Glomerular endothelial cell (primary cell): Measurements from ENCODE around the gene DLG5. TPM values are rescaled to one million over a fixed set of nuclear protein-coding genes. Genes with fewer than 3 reads are reported as not detected.

Experiments used
- DNase-seq: peaks from one replicate; pipeline ENCODE4 v3.0.0-alpha.2; 2011; ENCODE audit warnings: low read depth, low spot score; ENCODE audit errors: extremely low read depth
- total RNA-seq: library from RNA; depleted of rRNA; stranded (reverse); fragments of >200 nt; gene quantifications from 2 replicates; pipeline ENCODE4 v1.2.3, GENCODE V29; 2015

The DLG5 gene, protein sequence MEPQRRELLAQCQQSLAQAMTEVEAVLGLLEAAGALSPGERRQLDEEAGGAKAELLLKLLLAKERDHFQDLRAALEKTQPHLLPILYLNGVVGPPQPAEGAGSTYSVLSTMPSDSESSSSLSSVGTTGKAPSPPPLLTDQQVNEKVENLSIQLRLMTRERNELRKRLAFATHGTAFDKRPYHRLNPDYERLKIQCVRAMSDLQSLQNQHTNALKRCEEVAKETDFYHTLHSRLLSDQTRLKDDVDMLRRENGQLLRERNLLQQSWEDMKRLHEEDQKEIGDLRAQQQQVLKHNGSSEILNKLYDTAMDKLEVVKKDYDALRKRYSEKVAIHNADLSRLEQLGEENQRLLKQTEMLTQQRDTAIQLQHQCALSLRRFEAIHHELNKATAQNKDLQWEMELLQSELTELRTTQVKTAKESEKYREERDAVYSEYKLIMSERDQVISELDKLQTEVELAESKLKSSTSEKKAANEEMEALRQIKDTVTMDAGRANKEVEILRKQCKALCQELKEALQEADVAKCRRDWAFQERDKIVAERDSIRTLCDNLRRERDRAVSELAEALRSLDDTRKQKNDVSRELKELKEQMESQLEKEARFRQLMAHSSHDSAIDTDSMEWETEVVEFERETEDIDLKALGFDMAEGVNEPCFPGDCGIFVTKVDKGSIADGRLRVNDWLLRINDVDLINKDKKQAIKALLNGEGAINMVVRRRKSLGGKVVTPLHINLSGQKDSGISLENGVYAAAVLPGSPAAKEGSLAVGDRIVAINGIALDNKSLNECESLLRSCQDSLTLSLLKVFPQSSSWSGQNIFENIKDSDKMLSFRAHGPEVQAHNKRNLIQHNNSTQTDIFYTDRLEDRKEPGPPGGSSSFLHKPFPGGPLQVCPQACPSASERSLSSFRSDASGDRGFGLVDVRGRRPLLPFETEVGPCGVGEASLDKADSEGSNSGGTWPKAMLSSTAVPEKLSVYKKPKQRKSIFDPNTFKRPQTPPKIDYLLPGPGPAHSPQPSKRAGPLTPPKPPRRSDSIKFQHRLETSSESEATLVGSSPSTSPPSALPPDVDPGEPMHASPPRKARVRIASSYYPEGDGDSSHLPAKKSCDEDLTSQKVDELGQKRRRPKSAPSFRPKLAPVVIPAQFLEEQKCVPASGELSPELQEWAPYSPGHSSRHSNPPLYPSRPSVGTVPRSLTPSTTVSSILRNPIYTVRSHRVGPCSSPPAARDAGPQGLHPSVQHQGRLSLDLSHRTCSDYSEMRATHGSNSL (N-terminal part only)
- total RNA-seq, result 11.3 and 13.1 TPM in 2 replicates

DNA sequence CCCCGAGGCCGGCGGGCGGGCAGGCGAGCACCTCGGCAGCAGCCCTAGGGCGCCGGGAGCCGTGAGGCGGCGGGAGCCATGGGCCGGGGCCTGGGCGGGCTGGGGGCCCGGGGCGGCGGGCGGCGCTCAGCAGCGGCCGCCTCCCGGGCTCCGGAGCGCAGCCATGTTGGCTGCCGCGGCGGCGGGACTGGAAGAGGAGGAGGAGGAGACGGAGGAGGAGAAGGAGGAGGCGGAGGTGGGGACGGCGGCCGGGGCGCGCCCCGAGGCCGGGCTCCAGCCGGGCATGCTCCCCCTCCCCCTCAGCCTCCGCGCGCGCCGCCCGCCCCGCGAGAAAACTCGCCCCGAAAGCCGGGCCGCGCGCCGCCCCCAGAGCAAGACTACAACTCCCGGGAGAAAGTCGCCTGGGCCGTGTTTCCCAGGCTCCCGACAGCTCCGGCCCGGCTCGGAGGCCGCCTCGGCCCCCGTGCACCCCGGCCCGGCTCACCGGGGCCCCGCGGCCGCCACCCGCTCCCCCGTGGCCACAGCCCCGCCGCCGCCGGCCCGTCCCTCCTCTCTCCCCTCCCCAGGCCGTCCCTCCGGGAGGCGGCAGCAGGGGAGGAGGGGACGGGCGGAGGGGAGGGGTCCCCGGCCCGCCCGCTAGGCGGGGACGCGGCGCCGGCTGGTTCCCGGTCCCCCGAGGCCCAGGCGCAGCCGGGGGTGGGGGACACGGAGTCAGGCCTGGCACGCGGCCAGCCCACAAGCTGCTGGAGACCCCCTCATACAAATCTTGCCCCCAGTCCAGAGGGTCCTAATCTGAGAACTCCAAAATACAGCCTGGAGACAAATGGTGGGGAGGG is at the start of gene DLG5:
Gene DLG5, minus strand, starts transcription at position 190 of the 836 bp plus-strand sequence. CDS start 235 bp downstream, outside the sequence.
- DNase-seq, result no peak

DNA sequence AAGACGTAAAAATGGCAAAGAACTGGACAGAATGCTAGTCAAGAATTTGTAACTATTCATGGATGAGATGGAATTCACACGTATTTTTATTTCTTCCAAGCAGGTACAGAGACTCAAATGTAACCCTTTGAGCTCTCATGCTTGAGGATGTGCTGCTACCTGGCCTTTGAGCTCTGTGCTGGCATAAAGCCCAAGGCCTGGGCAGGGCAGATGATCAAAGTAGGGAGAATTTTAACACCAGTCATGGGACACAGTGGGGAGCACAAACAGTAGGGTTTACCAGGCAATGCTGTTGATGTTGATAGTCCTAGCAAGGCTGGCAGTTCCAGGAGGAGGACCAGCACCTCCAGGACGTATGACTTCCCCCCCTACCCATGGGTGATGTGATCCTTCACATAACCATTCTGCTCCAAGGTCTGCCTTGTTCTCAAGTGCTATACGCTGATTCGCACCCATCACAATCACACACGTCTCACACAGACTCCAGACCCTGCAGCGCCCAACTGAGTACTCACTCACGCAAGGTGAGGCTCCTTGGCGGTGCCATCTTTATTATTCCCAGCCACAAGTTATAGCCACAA is 48.6 kb upstream of the DLG5 start:
- DNase-seq, result no peak

DNA sequence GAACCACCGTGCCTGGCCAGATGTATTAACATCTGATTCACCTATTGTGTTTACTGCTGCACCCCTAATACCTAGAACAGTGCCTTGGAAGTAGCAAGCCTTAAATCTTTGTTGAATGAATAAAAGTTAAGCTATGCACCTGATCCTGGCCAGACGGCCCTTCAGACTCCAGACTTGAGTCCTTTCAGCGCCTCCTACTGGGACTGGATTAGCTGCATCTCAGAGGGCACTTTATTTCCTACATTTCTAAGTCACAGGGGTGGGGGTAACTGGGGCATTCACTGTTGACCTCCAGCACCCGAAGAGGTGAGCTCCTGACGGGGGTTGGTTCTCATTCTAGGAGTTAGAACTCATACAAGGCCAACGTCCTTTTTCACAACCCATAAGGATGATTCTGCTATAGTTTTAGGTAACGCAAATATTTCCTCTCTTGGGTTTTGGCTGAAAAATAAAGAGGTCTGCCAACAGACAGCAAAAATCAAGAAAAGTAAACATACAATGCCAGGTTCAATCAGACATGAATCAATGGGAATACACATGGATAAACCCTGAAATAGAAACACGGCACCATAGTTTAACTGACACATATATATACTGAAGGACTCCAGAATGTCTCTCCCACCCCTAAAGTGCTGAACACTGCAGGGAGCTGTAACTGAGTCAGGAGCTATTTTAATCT is 48.0 kb upstream of the DLG5 start:
- DNase-seq, result no peak

DNA sequence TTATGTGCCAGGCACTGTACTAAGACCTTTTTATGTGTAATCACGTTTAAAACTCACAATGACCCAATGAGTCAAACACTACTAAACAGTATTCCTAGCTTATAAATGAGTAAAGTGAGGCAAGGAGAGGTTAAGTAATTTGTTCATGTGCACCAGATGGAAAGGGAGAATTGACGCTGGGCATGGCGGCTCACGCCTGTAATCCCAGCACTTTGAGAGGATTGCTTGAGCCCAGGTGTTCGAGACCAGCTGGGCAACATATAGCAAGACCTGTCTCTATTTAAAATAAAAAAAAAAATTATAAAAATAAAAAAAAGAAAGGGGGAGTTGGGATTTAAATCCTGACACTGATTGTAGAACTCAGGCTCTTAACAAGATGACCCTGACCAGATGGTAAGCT is 46.7 kb upstream of the DLG5 start:
- no peak for DNase-seq

DNA sequence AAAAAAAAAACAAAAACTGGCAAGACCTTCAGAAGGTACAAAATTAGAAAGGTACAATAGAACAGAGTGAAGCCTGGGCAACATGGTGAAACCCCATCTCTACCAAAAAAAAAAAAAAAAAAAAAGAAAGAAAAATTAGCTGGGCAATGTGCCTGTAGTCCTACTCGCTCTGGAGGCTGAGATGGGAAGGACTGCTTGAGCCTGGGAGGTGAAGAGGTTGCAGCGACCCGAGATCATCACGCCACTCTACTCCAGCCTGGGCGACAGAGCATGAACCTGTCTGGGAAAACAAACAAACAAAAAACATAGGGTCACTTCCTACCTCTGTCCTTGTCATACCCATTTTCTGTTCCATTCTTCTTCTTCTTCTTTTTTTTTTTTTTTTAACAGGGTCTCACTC is 45.6 kb upstream of the DLG5 start:
- no peak for DNase-seq

DNA sequence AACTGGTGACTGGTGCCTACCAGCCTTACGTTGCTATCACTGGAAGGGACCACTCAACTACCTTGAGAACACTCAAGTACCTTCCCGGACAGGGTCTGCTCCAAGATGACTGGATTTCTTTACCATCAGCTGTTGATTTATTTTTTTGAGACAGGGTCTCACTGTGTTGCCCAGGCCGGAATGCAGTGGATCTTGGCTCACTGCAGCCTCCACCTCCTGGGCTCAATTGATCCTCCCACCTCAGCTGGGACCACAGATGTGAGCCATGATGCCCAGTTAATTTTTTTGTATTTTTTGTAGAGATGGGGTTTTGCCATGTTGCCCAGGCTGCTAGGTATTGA is 45.2 kb upstream of the DLG5 start:
- DNase-seq, result no peak

DNA sequence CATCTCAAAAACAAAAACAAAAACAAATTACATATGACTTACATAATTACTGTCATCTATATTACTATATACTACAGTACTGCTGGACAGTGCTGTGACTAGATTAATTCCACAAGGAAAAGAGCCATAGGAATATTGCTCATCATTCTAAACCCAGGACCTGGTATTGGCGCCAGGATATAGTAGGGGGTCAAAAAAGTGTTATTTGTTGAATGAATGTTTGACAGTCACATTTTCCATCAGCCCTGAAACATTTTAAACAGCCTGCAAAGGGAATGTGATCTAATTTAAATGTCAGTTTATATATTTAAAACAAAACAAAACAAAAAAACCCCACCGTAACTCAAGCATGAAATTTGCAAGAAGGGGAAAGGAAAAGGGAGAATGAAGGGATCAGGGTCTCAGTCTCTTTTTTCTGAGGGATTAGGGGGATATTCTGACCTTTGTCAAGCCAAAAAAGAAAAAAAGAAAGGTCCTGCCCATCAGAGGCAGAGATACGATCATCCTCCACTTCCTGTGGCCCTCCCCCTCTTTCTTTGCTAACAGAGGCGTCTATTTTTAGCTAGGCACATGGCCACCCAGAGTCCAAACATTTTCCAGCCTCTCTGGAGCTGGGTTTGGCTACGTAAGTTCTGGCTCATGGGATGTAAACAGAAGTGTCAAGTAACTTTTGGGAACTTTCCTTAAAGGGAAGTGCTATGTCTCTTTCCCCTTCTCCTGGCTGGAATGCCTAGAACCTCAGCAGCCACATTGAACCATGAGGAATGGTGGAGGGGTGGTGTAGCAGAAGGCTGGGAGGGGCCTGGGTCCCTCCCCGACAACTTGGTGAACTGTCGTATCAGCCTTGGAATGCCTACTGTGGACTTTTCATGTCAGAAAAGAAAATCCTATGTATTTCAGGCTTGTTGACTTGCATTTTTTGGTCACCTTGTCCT is 44.6 kb upstream of the DLG5 start:
- no peak for DNase-seq

DNA sequence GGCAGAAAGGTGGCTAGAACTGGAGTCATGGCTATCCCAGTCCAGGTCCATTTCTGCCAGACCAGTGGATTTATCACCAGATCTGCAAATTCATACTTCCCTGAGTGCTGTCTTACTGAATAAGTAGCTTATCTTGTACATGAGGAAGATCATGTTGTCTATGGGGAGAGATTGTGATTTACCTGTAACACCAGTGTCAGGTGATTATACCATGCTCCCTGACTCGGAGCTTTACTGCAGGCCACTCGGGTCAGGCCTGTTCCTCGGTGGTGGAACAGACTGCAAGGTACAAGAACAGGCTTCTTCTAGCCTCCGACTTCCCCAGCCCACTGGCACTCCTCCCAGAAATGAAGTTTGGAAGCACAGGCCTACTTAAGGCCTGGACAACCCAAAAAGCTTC is 42.6 kb upstream of the DLG5 start:
- DNase-seq, result no peak

DNA sequence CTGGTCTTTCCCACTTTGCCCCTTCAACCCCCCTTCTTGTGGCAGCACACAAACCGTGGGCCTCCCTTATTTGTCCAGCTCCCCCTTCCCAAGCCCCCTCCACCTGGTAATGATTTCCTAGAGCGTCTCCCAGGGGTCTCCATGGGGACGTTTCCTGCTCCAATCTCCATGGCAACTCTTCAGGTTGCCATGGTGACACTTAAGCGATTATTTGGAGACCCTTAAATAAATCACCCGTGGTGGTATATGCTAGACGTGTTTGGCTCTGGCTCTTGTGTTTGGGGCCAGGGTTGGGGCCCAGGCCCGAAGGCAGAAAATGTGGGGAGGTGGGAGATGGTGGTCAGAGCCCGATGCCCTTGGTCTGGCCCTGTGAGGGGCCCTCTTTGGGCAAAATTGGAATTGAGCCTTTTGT is 41.1 kb upstream of the DLG5 start:
- no peak for DNase-seq

DNA sequence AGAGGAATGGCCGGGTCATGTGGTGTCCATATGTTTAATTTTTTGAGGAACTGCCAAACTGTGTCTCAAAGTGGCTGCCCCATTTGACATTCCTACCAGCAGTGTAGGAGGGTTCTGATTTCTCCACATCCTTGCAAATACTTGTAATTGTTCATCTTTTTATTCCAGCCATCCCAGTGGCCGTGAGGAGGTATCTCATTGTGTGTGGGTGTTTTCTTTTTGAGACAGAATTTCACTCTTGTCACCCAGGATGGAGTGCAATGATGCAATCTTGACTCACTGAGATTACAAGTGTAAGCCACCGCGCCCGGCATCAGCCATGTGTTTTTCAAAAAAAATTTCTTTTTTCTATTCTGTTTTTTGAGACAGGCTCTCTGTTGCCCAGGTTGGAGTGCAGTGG is 38.7 kb upstream of the DLG5 start:
- no peak for DNase-seq

DNA sequence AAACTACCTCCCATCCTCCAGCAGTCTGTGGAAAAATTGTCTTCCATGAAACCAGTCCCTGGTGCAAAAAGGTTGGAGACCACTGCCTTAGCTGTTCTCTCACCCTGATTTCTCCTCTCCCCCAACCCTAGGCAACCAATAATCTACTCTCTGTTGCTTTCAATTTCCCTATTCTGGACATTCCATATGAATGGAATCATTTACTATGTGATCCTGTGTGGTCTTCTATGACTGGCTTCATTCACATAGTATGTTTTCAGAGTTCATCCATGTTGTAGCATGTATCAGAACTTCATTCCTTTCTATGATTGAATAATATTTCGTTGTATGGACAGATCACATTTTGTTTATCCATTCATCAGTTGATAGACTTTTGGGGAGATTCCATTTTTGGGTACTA is 38.3 kb upstream of the DLG5 start:
- DNase-seq, result no peak

DNA sequence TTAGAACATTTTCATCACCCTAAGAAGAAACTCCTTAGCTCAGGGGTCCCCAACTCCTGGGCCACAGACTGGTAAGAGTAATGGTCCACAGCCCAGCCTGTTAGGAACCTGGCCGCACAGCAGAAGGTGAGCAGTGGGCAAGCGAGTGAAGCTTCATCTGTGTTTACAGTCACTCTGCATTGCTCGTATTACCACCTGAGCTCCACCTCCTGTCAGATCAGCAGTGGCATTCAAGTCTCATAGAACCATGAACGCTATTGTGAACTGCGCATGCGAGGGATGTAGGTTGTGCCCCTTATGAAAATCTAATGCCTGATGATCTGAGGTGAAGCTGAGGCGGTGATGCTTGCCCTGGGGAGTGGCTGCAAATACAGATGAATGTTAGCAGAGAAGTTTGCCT is 37.3 kb upstream of the DLG5 start:
- no peak for DNase-seq

DNA sequence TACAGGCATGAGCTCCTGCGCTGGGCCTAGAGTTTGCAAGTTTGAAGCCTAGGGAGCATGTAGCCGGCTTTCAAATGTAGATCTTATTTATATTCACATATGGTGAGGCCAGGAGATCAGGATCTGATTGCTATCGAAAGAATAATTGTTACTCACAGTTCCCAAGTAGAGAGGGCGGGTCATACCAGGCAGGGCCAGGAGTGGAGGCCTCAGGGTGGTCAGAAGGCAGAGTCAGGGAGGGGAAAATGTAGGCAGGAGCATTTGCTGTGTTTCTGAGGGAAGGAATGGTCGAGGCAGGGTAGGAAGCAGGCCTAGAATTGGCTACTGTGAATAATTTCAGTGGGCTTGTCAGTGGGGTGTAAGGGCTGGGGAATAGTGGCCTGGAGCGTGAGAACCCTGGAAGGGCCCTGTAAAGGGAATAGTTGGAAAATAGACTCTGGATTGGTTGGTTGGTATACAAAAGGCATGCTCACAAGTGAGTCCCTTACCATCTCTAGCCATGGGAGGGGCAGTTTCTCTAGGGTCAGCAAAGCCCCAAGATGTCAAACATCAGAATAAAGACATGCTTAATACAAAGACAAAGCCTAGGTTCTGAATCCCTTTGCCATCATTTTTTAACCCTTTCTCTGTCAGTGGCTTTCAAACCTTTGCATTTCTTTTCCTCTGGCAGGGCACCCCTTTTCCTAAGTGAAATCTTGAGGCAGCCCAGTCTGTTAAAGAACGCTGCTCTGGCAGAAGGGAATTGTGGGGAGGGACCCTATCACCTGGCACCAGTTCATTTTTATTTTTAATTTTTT is 36.0 kb upstream of the DLG5 start:
- no peak for DNase-seq

DNA sequence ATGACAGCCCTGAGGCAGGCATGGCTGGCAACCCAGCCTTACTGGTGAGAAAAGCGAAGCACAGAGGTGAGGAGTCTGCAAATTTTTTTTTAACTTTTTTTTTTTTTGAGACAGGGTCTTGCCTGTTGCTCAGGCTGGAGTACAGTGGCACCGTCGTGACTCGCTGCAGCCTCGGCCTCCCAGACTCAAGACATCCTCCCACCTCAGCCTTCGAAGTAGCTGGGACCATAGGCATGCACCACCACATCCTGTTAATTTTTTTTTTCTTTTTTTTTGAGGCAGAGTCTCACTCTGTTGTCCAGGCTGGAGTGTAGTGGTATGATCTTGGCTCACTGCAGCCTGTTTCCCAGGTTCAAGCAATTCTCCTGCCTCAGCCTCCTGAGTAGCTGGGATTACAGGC is 35.1 kb upstream of the DLG5 start:
- no peak for DNase-seq

DNA sequence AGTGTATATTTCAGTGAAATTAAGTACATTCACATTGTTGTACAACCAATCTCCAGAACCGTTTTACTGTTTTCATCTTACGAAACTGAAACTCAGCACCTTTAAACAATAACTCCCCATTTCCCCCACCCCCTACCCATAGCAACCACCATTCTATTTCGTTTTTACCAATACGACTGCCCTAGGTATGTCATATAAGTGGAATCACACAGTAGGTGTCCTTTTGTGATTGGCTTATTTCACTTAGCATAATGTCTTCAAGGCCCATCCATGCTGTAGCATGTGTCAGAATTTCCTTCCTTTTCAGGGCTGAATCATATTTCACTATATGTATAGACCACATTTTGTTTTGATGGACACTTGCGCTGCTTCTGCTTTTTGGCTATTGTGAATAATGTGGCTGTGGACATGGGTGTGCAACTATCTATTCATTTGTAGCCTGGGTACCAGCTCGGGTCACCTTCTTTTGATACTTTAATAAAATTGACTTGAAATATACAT is 34.3 kb upstream of the DLG5 start:
- no peak for DNase-seq

DNA sequence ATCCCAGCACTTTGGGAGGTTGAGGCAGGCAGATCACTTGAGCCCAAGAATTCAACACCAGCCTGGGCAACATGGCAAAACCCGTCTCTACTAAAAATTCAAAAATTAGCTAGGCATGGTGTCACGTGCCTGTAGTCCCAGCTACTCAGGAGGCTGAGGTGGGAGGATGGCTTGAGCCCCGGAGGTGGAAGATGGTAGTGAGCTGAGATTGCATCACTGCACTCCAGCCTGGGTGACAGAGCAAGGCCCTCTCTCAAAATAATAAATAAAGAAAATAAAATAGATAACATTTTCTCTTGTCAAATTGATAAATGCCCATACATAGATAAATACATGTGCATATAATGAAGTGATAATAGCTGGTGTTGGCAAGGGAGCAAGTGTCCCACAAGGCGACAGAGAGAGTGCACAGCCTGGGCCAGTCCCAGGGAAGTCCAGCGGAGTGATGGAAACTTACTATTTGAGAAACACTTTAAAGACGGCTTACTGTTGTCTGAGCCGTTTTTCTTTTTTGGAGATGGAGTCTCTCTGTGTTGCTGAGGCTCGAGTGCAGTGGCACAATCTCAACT is 33.4 kb upstream of the DLG5 start:
- no peak for DNase-seq

DNA sequence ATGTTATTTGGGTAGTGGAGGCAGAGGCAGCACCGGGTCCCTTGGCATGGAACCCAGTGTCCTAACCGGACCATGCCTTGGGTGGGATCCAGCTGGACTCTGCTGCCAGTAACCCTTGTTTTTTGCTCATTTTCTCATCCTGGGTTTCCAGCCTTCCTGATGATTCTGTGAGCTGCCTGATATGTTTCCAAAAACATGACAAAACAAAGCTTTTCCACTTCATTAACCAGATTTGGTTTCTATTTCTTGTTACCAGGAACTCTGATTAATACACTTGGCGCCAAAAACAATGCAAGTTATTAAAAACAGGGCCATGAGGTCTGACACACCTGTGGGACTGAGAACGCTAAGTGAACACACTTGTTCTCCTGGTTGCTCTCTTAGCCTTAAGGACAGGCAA is 32.8 kb upstream of the DLG5 start:
- no peak for DNase-seq
